ENCODE measurements around the gene TRIM46.

DNA sequence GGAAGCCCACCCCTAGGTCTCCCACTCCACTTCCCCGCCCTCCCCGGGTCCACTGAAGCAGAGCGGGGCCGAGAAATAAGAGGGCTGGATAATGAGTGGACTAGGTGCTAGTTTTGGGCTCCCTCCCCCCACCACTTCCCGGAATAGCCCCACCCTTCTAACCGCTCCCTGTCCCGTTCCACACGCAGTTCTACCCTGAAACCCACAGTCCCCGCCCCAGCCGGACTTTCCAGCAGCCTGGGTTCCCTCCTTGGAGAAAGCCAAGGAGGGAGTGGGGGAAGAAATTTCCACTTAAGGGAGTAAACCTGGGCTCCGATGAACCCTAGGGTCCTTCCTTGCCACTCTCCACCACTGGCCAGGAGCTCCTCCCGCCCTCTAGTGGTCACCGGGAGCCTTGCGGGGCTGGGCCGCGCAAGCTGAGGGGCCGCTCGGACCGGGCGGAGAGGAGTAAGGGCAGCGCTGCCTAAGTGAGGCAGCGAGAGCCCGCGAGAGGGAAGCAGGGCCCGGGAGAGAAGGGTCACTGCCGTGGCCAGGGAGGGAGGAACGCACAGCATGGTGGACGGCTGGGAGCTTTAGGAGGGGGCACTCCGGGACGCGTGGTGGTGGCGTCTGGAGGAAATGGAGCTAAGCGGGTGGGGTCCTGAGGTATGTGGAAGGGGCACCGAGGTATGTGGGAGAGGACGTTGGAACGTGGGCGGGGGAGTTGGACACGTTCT is 19.8 kb downstream of the TRIM46 start:
- TF ChIP-seq CTCF (IDR thresholded peaks at IDR 0.05) (peak in 2 of 4 experiments; percentile 96 to 98), POLR2A (IDR thresholded peaks at IDR 0.05) (peak; percentile 50 to 63), EP300 (IDR thresholded peaks at IDR 0.05) (no peak), POLR2AphosphoS5 (IDR thresholded peaks at IDR 0.05) (peak; percentile 73)
